Renal pelvis (tissue), 3 donors: ENCODE data around the gene PYGM. TPM values are rescaled to one million over a fixed set of nuclear protein-coding genes. Genes with fewer than 3 reads are reported as not detected.

Source experiments
- polyA plus RNA-seq, 3 donors: library from polyadenylated mRNA; unstranded; fragments of 120-200 nt; gene quantifications; one replicate each; pipeline ENCODE4 v1.2.1, GENCODE V29; 2013; ENCODE audit not compliant: insufficient read length in 3 of 3

The PYGM gene
- polyA plus RNA-seq, 3 donors = 2.2 to 2.4 (median 2.3) TPM

Other genes starting within 250 kb of the PYGM start
- gene SLC22A11, start 204.0 kb downstream of the PYGM start, polyA plus RNA-seq = 10 to 100 TPM; 27.7 to 38.9 (median 30.9) TPM
- 1 to 10 TPM; 3.1 to 5.7 (median 5.6) TPM for gene SLC22A12, start 168.8 kb downstream of the PYGM start, polyA plus RNA-seq
- 10 to 100 TPM; 17.8 to 24.6 (median 23.0) TPM for gene NRXN2, start 36.8 kb downstream of the PYGM start, polyA plus RNA-seq
- gene RASGRP2, start 15.8 kb downstream of the PYGM start, polyA plus RNA-seq = 1 to 10 TPM; 4.1 to 6.7 (median 5.4) TPM
- gene SF1, start 18.6 kb upstream of the PYGM start, polyA plus RNA-seq = 100 to 1,000 TPM; 315 to 492 (median 440) TPM
- 10 to 100 TPM; 20.4 to 27.6 (median 23.0) TPM for gene MAP4K2, start 43.2 kb upstream of the PYGM start, polyA plus RNA-seq
- 10 to 100 TPM; 44.7 to 49.1 (median 45.6) TPM for gene MEN1, start 50.6 kb upstream of the PYGM start, polyA plus RNA-seq
- 1 to 10 TPM; 6.0 to 8.1 (median 8.0) TPM for gene CDC42BPG, start 84.7 kb upstream of the PYGM start, polyA plus RNA-seq
- gene EHD1, start 118.6 kb upstream of the PYGM start, polyA plus RNA-seq = 10 to 100 TPM; 61.6 to 73.4 (median 68.3) TPM
- gene ATG2A, start 157.2 kb upstream of the PYGM start, polyA plus RNA-seq = 10 to 100 TPM; 21.7 to 24.1 (median 23.3) TPM
- 10 to 100 TPM; 14.7 to 18.4 (median 17.7) TPM for gene PPP2R5B, start 164.7 kb upstream of the PYGM start, polyA plus RNA-seq
- gene GPHA2, start 175.9 kb upstream of the PYGM start, polyA plus RNA-seq = 1 to 10 TPM; 2.0 to 3.7 (median 2.1) TPM
- gene MAJIN, start 212.1 kb upstream of the PYGM start, polyA plus RNA-seq = 1 to 10 TPM; 1.0 to 1.4 (median 1.3) TPM
- gene BATF2, start 237.0 kb upstream of the PYGM start, polyA plus RNA-seq = 1 to 10 TPM; 3.1 to 3.2 (median 3.1) TPM